ENCODE data around the gene WDR72.
"Not testable (repeated sequence)": the region's sequence is repeated elsewhere in the genome, so short reads cannot be mapped to it uniquely, and the experiment has no call there.

WDR72 gene

DNA sequence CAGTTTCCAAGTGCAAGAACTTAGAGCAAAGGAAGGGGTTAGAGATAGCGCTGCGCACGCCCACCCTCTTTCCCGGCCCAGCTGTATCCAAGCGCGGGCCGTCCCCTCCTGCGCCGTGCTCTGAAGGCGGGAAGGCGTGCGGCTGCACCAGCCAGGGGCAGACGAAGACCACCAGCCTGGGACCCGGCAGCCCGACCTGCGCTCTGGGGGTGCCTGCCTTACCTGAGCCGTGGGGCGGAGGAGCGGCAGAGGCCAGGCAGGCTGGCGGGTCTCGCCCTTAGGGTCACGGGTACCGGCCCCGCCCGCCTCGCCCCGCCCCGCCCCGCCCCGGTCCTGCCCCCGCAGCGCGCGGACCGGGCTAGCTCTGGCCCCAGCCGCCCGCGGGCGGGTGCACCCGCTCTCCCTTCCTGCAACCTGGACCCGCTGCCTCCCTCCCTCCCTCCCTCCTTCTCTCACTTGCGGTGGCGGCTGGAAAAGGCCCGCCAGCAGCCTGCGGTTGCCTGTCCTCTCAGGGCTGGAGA lies at the start of gene WDR72:
Gene WDR72, minus strand, starts transcription at position 253 of the 521 bp plus-strand sequence. CDS start 26,514 bp downstream, outside the sequence.
- no peak for DNase-seq (ENCODE audit: low read depth)

DNA sequence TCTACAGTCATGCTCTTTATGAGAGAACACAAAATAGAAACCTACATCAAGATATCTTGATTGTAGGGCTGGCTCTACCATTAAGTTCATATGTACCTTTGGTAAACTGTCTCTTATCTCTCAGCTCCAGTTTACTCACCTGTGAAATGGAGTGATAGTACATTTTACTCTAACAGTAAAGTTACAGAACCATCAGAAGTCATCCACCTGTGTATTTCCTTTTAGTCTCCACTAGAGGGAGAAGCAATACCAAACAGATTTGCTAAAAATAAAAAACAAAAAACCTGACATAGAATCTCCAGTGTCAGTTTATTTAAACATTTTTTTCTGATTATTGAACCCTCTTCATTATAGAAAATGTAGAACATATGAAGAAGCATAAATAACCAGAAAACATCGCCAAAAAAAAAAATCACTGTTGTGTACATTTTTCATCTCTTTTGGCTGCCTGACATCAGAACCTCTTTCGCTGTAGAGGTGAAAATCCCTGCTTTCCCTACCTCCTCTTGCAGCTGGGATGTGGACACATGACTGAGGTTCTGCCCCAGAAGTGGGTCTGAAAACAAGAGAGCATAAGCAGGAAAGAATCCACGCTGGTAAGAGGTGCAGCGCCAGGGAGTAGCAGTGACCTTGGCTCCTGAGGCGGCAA lies 48.7 kb upstream of the WDR72 start:
- DNase-seq (ENCODE audit: low read depth), result no peak

DNA sequence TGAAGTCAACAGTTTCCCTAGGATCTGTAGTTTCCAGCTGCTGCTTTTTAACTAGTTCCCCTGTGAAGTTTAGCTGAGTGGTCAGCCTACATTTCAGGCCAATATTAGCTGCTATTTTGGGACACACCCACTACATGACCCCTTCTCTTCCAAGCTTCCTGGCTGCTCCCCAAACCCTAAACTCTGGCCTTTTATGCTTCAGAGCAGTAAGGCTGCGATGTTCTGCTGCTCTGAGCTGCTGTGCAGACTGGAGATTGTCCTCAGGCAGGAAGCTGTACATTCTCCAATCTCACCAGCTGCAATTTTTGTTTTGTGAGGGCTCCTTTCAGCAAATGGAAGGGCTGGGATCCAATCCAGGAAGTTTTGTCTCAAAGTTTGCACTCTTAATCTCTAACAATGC lies 48.0 kb upstream of the WDR72 start:
- no peak for DNase-seq (ENCODE audit: low read depth)

DNA sequence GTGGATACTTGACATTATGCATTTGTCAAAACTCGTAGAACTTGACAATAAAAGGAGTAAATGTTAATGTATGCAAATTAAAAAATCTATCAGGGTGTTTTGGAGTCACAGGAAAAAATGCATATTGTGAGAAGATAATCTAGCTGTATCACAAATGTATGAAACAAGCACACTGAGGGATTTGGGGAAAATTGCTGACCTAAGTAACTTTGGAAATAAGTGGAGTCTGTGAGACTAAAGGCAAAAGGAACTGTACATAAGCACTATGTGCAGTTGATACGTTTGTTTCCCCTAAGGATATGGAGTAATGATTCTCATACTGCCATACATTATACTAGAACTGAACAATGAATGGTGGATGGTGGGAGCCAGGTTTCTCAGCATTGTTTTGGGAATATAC lies 43.2 kb upstream of the WDR72 start:
- no peak for DNase-seq (ENCODE audit: low read depth)

DNA sequence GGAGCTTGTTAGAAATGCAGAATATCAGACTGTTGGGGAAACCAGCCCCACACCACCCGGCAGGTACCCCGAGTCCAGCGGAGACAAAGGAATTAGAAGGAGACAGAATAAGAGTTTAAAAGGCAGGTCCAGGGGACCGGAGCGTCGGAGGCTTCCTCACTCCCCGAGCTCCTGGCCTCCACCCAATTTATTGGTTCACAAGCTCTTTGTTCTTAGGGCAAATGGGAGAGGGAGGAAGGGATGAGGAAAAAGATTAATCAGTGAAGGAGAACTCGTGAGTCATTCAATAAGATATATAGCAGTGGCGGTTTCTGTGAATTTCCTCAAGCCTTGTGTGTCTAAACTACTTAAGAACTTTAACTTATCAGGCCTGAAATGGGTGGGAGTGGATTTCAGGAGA lies 32.1 kb upstream of the WDR72 start:
- no peak for DNase-seq (ENCODE audit: low read depth)

DNA sequence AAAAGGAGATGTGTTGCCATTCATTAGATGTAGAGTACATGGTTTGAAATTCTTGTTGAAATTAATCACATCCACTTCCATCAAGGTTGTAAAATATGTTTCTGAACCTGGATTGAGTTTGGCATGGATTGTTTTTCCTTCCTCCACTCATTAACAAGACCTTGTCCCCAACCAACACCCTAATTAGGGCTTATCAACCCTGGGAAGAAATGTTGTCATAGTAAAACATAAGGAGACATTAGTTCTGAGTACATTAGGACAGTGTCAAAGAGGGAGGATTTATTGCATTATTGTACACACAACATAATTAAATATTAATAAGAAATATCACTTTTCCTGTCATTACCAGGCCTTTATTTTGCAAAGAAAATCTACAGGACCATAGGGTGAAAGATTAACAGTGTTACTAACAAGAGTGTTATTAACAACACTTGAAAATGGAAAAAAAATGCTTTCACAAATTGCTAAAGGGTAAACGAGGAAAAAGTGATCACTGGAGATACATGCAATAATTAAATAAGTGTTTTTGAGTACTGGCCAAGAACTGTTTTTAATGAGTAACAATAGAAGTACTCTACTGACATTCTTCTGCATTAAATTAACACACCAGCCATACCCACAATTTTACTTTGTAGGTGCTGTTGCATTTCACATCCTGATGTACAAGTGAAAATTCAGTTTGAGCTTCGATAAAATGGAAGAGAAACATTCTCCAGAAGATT lies 30.4 kb upstream of the WDR72 start:
- DNase-seq (ENCODE audit: low read depth), result no peak

DNA sequence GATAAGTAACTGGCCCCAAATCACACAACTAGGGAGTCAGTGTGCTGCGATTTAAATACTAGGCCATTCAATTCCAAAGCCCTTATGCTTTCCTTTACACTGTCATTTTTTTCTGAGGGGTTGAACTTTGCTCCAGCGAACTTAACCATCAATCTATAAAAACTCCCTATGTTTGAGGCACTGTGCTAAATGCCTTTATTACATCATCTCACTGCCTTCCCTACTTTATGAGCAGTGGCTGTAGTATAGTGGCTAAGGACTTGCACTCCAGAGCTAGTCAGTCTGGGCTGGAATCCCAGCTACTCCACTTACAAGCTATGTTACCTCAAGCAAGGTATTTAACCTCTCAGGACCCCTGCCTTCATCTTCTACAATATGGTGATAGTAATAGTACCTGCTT lies 26.9 kb upstream of the WDR72 start:
- DNase-seq (ENCODE audit: low read depth), result no peak

DNA sequence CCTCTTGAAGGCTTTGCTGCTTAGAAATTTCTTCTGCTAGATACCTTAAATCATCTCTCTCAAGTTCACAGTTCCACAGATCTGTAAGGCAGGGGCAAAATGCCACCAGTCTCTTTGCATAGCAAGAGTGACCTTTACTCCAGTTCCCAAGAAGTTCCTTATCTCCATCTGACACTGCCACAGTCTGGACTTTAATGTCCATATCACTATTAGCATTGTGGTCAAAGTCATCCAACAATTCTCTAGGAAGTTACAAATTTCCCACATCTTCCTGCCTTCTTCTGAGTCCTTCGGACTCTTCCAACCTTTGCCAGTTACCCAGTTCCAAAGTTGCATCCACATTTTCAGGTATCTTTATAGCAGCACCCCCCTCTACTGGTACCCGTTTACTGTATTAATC lies 25.8 kb upstream of the WDR72 start:
- DNase-seq (ENCODE audit: low read depth), result not testable (repeated sequence)

DNA sequence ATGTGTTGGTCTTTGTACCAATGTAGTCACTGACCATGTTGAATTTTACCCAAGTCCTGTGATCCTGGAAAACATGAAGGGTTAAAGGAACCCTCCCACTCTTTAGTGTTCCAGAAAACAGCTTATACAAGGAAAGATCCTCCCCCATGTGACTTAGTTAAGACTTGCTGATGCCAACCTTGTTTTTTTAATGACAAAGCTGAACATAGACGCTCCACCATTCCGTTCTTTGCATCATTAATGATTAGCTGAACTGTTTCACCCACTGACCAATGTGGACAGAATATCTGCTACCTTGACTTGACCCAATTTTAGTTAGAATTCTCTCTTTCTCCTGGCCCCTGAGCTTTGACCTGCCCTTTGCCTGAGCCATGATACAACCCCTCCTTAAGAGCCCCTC lies 3.5 kb upstream of the WDR72 start:
- no peak for DNase-seq (ENCODE audit: low read depth)

DNA sequence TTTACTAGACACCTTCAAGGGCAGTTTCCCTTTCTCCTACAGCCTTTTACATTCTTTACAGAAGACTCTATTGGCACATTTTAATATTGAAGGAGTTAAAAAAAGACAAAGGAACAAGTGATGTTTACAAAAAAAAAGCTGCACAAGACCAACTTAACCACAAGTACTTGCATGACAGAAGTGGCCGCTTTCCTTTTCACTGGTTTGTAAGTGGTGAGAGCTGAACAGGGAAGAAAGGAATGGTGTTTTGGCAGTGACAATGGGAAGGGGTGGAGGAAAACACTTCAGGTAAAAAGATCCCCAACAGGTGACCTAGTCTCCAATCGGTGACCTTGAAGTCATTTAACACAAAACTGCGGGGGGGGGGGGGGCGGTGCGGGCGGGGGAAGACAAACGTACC lies 1.1 kb downstream of the WDR72 start:
- DNase-seq (ENCODE audit: low read depth), result no peak

DNA sequence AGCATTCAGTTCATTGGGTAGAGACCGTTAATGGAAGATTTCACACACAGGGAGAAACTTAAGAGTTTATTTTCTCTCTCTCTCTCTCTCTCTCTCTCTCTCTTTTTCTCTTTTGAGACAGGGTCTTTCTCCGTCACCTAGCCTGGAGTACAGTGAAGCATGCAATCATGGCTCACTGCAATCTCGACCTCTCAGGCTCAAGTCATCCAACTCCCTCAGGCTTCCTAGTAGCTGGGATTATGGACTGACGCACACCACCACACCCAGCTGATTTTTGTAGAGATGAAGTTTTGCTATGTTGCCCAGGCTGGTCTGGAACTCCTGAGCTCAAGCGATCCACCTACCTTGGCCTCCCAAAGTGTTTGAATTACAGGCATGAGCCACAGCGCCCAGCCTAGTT lies 1.6 kb downstream of the WDR72 start:
- no peak for DNase-seq (ENCODE audit: low read depth)

DNA sequence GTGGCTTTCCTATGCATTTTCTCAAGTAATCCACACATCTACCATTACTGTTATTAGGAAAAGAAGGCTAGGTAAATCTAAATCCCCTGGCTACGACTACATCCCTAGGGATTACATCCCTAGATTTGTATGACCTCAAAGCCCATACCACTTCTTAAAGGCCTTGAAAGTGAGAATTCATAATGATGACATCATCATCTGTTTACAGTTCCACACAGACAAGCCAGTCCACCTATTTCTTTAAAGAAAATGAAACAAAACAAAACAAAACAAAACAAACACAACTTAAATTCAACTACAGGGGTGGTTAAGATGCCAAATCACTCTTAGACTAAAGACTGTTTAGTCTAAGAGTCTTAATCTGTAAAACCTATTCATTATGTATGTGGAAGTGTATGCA lies 5.7 kb downstream of the WDR72 start:
- DNase-seq (ENCODE audit: low read depth), result no peak

DNA sequence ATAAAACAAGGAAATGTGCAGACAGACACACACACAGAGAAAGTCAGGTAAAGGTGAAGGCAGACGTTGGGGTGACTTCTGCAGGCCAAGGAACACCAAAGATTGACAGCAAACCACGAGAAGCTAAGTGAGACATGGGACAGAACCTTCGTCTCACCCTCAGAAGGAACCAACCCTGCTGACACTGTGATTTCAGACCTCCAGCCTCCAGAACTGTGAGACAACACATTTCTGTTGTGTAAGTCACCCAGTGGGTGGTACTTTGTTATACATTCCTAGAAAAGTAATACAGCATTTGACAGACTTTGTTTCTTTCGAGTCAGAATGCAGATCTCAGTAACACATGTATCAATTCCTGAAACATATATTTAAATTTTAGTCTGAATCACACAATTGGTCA lies 7.1 kb downstream of the WDR72 start:
- DNase-seq (ENCODE audit: low read depth), result no peak

DNA sequence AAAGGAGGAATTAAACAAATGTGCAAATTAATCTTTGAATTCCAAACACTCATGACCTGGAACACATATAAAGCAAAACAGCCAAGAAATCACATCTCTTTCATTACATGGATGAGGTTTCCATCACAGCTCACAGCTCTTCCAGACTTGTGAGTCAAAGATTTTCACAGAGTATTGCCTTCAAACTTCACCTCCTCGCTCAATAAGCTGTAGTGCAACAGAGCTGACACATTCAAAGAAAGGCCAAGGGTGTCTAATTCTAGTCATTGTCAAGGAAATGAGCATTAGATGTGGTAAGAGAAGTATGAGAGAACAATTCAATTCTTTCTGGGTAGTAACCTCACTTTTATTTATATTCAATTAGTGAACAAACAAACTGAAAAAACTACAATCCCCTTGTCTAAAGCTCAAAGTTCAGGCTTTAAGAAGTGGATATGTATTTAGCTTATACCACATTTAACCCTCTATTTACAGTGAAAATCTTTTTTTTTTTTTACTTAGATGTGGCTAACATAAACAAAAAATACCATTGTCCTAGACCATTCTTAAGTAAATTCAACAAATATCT lies 11.9 kb downstream of the WDR72 start:
- no peak for DNase-seq (ENCODE audit: low read depth)

DNA sequence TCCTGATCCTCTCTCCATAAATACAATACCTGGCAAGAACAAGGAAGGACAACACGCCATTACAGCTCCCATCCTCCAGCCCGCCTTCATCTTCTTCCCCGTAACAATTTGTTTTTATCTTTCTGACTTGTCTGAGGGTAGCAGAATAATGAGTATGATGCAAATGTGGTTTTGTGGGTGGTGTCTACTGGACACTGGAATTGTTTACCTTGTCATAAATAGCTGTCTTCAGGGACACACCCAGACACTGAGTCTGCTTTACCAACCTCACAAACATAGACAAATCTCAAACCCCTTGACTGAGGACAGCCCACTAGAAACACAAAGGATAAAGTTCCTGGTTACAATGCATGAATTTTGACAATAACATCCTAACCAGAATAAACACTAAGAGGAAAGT lies 13.4 kb downstream of the WDR72 start:
- DNase-seq (ENCODE audit: low read depth), result no peak

DNA sequence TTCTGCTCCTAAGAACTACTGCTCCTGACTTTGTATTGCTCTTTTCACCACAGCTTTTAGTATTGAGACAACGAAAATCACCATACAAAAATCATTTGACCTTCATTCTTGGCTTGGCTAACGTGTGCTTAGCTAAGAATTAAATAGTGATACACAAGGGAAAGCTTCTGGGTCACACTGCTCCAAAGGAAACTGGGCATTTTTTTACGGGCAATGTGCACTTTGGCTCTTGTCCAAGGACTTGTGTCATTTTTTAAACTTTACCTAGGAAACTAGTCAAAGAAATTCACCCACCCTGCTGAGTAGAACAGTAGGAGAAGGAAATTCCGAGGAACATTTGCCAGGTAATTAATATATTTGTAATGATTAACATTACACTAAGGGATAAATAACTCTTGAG lies 19.8 kb downstream of the WDR72 start:
- DNase-seq (ENCODE audit: low read depth), result no peak

DNA sequence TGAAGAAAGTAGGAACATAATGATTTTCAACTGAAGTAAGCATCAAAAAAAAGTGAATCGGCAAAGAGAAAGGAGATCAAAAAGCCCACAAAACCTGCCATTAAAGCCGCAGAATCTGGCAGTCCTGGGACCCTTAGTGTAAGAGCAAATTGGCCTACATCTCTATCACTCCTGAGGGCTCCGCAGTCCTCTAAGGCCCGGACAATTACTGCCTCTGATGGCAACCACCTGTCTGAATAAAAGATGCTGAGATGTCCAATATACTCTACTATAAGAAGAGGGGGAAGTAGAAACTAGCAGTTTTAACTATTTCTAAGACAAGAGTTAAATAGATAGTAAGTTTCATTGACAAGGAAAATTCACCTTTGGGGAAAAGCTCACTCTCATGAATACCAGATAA lies 20.3 kb downstream of the WDR72 start:
- no peak for DNase-seq (ENCODE audit: low read depth)

DNA sequence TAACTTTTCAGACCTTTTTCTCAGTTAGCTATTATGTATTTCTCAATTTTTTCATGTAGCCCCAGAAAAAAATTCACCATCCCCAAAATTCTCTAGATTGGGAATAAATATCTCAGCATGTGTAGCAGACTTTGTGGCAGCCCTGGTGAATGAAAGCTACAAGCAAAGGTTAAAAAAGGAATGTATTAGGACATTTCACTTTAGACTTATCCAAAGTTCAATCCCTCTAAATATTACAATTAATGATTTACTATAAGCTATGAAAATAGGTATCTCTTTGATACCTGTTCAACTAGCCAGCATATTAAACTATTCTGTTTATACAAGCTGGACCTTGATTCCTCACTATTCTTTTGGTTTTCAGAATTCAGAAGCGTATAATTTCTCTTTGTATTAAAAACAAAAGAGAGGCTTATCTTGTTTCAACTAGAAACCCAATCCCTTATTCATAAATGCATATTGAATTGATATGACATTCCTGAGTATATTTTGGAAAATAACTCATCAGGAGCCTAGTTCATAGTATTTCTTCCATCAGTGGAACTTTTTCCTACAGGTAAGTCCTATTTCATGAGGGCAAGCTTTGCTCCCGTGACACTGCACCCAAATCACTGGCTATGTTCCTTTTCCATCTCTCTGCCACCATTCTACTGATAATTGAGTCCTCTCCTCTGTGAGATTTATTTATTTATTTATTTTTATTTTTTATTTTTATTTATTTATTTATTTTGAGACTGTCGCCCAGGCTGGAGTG lies 38.0 kb downstream of the WDR72 start:
- no peak for DNase-seq (ENCODE audit: low read depth)

DNA sequence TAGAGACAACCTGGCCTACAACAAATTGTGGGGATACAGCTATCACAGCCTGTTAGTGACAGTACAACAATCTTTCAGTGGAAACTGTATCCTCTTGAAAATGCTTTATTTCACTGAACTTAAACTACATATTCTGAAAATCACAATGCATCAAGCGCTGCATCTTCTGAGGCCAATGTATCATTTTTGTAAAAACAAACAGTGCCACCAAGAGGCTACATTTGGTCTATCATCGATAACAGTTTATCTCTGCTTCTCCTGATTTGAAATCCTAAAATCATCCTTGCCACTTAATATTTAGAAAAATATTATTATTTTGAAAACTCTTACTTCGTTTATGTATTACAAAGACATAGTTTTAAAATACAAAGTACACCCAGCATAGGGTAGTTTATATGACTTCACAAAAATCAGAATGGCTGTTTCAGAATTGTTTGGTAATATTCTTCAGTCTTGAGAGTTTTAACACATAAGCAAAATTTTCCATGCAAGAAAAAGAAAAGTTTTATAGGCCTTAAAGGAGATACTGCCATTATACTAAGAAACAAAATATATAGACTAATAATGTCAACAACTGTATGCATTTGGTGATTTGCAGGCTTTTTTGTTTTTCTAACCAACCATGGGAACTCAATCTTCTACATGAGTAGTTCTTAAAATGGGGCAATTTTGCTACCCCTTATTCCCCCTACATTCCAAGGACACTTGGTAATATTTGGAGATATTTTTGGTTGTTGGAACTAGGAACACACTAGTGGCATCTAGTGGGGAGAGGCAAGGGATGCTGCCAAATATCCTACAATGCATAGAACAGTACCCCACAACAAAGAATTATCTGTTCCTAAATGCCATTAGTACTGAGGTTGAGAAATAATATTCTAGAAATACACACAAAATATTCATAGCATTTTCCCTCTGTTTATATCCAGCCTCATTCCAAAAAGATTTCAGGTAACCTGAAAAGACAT lies 42.3 kb downstream of the WDR72 start:
- DNase-seq (ENCODE audit: low read depth), result no peak

DNA sequence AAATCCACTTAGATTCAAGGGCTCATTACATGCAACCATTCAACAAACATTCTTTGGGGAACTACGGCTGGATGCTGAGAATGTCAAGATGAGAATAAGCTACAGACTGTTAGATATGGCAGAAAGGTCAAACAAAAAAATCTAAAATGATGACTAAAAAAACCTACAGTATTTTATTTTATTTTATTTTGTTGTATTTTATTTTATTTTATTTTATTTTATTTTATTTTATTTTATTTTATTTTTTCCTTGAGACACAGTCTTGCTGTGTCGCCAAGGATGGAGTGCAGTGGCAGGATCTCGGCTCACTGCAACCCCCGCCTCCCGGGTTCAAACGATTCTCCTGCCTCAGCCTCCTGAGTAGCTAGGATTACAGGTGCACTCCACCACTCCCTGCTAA lies 46.2 kb downstream of the WDR72 start:
- DNase-seq (ENCODE audit: low read depth), result no peak

DNA sequence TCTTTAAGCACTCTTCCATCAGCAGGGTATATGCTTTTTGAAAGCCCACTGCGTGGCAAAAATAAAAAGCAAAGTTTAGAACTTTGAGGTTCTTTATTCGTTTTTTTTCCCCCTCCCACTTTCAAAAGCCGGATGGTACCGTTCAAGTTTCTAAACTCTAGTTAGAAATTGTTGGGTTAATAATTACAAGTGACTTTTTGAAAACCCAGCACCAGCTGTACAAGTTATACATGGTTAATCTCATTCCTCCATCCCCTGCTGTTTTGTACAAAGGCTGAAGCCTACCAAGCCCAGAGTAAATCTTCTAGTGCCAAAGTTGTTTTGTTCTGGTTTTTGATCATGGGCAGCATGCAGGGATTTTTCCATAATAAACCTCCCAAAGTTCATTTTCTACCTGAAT lies 48.6 kb downstream of the WDR72 start:
- DNase-seq (ENCODE audit: low read depth), result no peak

DNA sequence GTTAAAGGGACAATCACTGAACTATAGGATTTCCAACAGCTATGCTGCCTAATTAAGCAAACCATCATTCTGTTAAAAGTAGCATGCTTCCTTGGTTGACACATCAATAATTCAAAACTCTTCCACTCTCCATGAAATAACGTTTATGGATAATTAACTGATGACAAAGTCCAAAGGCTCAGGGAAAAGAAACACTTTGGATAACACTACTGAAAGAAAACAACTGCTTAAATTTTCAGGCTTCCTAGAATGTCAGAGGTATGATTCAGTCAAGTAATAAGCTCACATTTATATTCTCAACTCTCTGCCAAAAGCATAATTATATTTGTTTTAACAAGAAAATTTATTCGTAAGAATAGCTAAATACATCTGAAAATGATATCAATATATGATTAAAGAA lies 49.6 kb downstream of the WDR72 start:
- no peak for DNase-seq (ENCODE audit: low read depth)
